ENCODE data around the gene GDF11.

Gene GDF11

DNA sequence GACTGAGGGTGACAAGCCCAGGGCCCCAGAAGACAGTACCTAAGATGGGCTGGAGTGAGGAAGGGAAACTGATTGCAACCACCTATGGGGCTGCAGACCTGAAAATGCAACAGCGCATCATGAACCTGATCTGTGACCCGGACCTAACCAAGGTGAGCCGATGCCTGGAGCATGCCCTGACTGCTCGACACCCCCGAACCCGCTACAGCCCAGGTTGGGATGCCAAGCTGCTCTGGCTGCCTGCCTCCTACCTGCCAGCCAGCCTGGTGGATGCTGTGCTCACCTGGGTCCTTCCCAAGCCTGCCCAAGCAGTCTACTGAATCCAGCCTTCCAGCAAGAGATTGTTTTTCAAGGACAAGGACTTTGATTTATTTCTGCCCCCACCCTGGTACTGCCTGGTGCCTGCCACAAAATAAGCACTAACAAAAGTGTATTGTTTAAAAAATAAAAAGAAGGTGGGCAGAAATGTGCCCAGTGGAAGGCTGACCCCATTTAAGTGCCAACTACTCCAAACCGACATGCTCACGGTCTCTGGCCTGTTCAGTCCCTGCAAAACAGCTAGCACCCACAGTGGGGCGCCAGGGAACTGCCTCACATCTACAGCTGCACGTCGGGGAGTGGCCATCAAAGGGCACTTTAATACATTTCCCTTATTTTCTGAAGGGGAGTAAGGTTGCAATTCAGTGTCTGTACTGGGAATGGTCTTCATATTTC is 18.5 kb upstream of the GDF11 start:
- DNase-seq = peak; percentile 66

DNA sequence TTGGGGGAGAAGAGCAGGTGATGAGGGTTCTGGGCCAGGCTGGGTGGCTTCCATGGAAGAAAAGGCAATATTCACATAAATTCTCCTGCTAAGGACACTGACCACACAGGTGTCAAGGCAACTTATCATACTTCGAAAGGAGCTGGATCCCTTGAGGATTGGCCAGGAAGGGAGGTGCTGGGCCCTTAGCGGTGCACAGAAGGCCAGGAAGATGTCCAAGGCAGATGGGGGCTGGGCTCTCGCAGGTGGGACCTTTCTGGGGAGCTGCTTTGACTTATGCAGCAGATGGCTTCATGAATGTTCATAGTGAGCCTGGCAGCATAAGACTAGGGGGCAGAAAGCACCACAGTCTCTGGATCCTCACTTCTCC is 18.0 kb upstream of the GDF11 start:
- DNase-seq = no peak

DNA sequence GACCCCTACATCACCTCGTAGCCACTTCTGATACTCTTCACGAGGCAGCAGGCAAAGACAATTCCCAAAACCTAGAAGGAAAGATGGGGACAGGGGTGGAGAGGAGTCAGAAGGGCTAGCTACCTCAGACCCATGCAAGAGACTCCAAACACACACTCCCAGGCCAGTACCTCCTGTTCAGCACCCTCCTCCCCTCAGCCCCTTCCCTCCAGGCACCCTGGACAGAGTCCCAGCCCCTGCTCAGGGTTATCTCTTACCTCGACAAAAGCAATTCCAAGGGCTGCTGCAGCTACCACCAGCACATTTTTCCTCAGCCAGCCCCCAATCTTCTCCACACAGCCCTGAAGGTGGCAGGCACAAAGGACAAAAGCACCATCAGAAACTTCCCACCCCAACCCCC is 17.4 kb upstream of the GDF11 start:
- no peak for DNase-seq

DNA sequence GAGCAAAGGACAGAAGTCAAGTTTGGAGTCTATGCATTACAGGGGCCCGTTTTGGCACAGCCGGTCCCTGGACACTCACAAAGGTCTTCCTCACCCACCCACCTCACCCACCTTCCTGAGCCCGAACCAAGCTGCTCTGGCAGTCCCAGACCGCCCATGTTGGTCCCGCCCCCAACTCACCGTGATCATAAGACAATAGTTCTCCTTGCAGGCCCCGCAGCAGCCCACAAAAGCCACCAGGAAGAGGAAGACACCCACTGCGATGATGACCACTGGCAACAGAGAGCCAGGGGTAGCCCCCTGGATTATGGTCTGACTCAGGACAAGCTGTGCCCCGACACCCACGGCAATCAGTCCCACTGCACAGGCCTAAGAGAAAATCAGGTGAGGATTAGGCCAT is 16.0 kb upstream of the GDF11 start:
- no peak for DNase-seq

DNA sequence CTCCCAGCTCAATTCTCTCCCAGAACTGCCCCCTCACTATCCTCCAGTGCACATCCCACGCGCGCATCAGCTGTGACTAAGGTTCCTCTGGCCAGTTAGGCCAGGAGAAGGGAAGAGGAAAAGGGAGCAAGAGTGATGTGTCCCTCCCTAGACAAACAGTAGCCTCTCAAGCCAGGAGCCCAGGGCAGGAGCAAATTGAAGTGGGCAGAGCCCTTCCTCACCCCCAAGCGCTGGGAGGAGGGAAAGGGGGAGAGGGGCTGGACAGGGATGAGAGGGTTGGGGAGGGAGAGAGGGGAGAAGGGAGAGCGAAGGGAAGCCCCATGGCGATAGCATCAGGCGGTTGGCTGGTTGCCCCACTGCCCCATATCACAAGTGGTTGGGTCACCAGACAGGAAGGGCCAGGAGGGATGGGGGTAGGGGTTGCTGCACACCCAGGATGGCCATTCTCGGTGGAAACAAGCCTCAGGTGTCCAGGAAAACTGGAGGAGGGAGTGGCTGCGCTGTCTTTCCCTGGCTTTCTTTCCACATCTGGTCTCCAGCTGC is 15.2 kb upstream of the GDF11 start:
- DNase-seq = no peak

DNA sequence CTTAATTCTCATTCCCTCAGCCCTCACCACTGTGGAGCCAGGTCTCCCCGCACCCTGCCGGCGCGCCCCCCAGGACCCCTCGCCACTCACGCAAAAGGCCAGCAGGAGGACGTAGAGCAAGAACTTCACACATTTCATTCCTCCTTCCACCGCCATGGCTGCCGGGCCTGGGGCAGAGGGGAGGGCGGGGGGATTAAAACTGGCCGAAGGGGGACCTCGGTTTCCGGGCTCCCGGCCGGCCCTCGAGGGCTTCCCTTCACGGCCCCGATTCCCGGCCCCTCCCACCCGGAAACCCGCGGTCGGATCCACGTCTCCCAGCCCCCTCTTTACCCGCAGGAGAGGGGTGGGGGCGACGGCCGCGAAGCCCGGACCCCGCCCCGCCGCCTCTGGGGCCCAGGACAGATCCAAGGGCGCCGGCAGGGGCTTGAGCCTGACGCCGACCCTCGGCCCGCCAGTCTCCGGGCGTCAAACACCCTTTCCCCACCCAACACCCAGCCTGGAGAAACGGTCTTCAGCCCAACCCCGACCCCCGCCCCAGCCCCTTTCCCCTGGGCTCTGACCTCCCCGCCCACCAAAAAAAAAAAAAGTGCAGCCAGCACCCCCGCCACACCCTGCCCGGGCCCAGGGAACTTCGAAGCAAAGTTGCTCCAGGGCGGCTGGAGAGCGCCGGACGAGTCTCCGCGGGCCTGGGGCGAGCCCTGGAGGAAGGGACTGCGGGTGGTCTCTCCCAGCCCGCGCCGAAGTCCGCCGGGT is 14.6 kb upstream of the GDF11 start:
- no peak for DNase-seq

DNA sequence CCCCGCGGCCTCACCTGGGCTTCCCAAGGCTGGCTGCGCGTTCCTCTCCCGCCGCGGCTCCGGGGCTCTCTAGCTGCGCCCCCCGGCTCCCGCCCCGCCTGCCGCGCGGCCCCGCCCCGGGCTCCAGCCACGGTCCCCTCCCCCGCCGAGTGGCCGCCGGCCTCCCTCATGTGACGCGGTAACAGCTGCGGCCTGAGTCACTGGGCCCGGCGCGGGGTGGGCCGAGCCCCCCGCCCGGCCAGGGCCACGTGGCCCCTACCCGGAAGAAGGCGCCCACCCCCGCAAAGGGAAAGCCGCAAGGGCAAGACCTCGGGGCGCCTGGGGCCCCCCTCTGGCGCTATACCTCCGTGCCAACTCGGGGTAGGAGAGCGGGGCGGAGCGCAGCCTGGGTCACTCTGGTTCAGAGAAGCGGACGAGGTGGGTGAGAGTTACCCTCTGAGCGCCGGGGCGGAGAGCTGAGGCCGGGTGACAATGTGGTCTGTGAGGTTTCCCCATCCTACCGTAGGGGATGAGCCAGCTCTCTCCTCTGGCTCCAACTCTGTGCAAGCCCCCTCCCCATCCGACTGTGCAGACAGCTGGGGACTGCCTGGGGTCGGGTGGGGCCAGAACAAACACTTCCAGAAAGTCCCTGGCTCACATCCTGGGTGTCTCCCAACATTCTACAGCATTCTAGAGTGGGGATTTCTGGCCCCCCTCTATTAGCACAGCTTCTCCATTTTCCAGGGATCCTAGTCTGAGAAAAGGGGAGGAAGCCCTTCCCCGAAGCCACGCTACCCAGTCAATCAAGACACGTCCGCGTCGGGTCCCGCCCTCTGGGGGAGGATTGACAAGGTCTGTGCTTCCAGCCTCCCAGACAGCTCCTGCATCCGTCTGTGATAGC is 13.7 kb upstream of the GDF11 start, which contains the start of gene CD63:
TSS of gene CD63 (minus strand) at position 71 of the 880 bp plus-strand sequence. CDS start 668 bp downstream, outside the sequence.
- peak; percentile 51 for DNase-seq

DNA sequence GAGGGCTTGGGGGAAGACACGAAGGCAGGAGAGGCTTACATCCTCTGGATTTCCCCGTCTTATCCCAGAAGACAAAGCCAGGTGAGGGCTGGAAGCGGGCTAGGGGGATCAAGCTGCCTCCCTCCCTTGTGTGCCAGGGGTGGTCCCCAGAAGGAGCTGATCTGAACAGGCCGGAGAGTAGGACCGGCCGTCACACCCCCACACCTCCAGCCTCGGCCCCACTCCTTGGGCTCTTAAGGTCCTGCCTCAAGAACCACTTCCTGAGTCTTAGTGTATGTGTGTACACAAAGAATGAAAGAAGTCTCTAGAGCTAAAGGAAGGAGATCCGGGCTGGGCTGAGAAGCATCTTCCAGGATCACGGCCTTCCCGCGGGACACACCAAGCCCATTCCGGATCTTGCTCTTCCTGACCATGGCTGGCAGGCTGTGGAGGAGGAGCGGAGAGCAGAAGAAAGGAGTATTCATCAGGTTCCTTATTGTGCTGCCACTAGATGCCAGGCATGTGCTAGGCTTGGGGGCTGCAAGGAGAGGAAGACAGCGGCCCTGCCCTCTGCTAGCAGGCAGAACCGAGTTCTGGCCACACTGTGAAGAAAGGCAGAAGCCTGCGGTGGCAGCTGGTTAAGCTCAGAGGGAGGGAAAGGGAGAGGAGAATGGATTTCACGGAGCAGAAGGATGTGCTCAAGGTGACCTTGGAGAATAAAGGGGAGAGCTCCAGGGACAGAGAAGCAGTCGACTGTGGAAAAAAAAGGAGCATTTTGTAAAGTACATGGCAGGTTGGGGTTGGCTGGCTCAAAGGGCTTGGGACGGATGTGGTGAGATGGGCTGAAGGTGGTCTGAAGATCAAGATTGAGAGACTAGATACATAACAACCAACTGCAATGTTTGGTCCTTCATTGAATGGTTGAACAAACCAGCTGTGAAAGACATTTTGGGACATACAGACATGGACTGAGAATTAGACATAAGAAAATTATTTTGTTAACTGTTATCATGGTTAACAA is 12.8 kb upstream of the GDF11 start:
- peak; percentile 35 for DNase-seq

DNA sequence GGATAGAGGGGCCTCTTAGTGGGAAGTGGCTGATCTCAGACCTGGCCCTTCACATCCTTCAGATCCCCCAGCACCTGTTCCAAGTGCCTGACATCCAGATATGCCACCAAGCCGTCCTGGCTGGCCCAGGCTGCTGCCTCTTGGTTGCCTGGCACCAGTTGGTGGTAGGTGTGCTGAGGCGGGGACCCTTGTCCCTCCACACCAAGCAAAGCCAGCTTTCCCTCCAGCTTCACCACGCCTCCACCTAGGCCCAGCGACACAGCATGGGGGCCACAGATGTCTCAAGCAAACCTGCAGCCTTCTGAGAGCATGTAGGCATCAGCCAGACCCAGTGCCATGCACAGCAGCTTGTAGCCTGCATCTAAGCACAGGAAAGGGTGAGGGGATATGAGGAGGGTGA is 10.6 kb upstream of the GDF11 start:
- no peak for DNase-seq

DNA sequence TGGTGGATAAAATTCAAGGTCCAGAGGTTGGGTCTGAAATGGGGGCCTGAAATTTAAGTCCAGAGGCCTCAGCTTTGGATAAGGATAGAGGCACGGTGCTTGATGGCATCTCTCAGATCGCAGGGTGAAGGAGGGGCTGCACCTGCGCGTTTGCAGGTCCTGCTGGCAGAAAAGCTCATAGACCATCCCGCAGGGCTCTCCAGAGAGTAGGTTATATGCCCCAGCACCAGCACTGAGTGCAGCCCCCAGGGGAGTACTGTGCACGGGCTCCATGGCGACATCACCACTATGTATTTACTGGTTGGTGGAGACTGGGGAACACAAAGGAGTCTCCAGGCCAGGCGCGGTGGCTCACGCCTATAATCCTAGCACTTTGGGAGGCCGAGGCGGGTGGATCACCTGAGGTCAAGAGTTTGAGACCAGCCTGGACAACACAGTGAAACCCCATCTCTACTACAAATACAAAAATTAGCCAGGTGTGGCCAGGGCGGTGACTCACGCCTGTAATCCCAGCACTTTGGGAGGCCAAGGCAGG is 9.8 kb upstream of the GDF11 start:
- DNase-seq = no peak

DNA sequence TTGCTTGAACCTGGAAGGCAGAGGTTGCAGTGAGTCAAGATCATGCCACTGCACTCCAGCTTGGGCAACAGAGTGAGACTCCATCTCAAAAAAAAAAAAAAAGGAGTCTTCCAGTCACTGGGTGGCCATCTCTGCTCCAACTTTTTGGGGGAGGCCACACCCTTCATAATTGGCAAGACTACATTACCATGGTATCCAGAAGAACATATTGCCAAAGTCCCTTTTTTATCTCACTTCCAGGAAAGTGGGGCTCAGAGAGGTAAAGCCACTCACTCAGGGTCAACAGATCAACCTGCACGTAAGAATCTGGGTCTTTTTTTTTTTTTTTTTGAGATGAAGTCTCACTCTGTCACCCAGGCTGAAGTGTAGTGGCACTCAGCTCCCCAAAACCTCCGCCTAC is 9.1 kb upstream of the GDF11 start:
- no peak for DNase-seq

DNA sequence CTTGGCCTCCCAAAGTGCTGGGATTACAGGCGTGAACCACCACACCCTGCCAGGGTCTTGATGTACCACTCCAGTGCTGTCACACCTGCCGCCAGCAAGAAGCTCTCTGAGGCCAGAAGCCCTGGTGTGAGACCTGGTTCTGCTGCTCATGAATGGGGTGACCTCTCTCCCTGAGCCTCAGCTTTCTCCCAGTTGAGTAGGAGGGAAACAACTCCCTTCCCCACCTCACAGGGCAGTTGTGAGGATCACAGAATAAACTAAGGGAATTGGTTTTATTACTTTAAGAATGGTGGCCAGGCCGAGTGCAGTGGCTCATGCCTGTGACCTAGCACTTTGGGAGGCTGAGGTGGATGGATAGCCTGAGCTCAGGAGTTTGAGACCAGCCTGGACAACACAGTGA is 8.3 kb upstream of the GDF11 start:
- no peak for DNase-seq

DNA sequence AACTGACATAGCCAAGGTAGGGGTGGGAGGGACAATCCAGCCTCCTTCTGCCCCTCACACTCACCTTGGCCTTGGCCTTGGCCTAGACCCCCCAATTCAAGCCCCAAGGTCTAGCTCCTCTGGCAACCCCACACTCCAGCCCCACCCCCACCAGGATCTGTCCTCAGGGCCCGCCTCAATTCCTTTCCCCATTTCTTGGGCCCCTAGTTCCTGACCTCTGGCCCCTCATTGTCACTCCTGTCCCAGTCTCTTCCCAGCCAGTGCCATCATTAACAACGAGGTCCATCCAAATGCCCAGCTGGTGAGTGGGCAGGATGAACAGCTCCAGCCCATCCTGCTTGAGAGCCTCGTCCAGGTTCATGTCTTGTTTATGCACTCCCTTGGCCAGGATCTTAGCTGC is 6.8 kb upstream of the GDF11 start:
- DNase-seq = no peak

DNA sequence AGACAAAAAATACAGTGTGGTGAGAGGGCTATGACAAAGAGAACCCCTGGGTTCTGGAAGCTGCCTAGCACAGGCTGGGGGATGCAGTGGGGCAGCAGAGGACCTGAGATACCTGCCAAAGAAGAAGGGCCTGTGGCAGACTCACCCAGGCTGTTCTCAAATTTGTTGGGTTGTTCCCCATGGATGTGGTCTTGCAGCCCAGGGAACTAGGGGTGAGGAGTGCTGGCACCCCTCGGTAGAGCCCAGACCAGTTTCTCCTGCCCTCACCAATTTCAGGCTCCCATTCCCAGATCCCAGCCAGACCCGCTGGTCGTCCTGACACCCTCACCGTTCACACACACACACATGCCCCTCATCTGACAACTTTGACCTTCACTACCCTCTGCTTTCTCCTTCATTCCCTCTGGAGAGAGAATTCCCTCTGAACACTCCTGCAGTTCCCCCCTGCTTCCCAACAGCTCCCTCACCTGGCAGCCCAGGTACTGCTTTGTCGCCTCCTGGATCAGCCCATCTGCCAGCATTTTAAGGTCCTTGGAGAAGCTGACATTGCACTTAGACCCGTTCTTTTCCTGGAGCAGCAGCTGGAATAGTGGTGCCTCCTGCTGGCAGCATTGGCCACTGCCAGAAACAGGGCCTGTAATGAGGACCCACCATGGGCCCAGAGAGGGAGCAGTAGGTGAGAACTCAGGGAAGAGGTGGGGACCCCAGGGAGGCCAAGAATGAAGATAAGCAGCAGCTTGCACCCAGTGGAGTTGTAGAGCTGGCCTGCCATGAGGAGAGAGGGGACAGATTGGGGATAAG is 5.9 kb upstream of the GDF11 start:
- peak; percentile 58 for DNase-seq

DNA sequence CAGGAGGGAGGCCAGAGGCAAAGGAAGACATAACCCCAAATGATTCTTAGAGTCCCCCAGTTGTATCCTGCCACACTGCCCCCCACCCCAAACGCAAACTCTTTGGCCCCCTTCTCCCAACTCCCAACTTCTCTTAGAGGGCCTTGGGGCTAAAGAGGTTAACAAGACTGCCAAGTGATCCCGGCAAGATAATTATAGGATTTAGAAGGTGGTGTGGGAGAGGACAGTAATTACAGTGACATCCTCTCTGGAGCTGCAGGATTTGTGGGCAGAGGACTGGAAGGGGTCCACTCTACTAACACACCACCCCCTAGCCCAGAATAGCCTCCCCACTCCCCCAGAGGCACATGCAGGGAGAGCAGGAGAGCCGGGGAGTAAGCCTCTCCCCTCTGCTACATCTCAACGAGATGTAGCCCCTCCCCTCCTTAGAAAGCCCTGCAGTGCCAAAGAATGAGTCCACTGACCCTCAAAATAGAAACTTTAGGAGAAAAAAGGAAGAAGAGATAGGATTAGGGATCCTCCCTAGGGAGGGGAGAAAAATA is 5.3 kb upstream of the GDF11 start:
- DNase-seq = no peak

DNA sequence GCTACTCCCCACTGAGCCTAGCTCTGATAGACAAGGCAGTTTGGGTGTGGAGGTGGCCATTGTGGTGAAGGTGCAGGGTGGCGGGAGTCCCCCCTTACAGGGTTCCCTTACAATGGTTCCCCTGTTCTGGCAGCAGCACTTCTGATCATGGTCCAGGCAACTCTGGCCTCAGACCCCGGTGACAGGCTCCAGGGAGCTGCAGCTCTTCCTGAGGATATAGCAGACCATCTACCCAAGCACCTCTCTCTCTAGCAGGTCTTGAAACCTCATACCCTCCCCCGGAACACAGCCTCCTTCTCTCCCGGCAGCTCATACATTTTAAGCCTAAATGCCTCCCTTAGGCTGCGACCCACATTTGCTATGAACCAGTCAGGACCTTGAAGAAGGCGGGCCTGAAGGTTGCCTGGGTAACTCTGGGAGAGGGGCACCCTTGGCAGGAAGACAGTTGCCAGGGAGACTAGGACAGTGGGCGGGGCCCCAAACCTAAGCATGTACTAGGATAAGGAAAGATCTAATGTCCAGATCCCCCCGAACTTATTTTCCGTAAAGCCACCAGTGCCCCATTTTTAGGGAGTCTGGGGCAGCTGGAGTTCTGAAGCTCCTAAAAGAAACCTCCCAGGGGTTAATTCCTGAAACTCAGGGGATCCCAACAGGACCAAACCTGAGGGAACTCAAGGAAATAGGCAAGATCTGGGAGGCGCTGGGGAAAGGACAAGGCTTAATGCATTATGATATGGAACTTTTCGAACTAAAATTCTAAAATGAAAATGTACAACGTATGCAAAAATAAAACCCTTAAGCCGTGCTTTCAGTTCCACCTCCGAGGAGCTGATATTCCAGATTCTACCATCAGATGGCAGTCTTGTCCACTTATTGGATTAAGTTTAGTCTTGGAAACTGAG is 4.5 kb upstream of the GDF11 start:
- peak; percentile 86 for DNase-seq

DNA sequence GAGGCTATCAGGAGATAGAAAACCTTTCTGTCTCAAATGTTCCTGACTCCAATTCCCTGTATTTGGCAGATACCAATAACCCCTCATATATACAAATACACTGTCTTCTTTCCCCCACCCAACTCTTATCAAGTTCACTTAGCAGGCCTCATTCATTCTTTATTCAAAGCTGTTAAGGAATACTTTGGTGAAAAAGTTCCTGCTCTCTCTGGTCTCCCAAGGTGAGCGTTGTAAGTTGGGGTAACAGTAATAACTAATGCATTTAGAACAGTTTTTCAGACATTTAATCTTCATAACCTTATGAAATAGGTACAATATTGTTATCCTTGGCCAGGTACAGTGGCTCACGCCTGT is 3.9 kb upstream of the GDF11 start:
- DNase-seq = no peak

DNA sequence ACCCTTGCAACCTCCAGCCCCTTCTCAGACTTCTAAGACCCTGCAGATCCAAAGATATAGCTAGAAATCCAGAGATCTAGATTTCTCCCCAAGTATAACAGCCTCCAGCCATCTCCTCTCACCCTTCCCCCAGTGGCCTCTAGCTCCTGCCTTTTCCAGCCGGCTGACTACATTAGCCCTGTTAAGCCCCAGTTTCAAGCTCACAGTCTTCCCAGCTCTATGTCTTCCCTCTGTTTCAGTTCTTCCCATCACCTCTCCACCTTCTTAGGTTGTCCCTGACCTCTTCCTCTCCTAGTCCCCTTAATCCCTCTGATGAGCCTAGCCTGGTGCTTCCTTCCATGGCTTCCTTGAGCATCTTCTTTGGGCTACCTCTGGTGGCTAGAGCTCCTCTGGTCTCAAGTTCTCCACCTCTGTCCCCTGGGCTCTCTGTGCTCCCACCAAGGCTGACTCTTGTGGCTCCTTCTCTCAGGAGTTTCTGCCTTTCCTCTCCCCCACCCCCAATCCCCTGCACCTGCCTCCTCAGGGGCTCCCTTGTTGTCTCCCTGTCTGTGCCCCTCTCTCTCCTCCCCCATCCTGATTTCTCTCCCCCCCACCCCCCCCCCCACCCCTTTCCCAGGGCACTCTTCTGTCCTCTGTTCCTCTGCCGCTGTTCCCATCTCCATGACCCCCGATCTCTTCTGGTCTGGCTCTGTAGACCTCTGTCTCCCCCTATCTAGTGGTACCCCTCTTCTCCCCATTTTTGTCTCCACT is 816 bp upstream of the GDF11 start:
- DNase-seq = no peak
